Upper lobe of right lung (tissue), 1 donor: ENCODE measurements around the gene GPR62. TPM values are rescaled to one million over a fixed set of nuclear protein-coding genes. Genes with fewer than 3 reads are reported as not detected.

Experiments
- ATAC-seq: fragments of 200-7000 bp; cut with Tn5 transposase; one replicate; pipeline ENCODE4 v1.9.1; 2020; ENCODE audit warnings: mild to moderate bottlenecking, moderate library complexity
- DNase-seq: peaks from one replicate; pipeline ENCODE4 v3.0.0-alpha.2; 2020
- H3K27ac ChIP-seq: fragments of 200-600 bp; one replicate; pipeline ENCODE4 v1.8.0; 2022
- H3K27me3 ChIP-seq: fragments of 200-600 bp; one replicate; pipeline ENCODE4 v1.8.0; 2022; ENCODE audit warnings: mild to moderate bottlenecking
- H3K36me3 ChIP-seq: fragments of 200-600 bp; one replicate; pipeline ENCODE4 v1.8.0; 2022
- H3K4me1 ChIP-seq: fragments of 200-600 bp; one replicate; pipeline ENCODE4 v1.8.0; 2022
- H3K4me3 ChIP-seq: fragments of 200-600 bp; one replicate; pipeline ENCODE4 v1.8.0; 2022; ENCODE audit warnings: mild to moderate bottlenecking
- H3K9me3 ChIP-seq: fragments of 200-600 bp; one replicate; pipeline ENCODE4 v1.8.0; 2022
- intact Hi-C: fragments of 100-400 bp; cut with DNase I; formaldehyde crosslinking; loops from one replicate; pipeline ENCODE4 v1.11.0; 2022
- total RNA-seq: library from RNA; stranded (reverse); fragmentation: NEBNext Ultra II Directional; extraction: Animal tissue kit (Norgen Biotek cat#: 25700); gene quantifications from one replicate; pipeline ENCODE4 v1.2.1, GENCODE V29; 2021
- TF ChIP-seq, protein P1 (sequence below): fragments of 200-600 bp; IDR thresholded peaks from one replicate; pipeline ENCODE4 v1.8.0; 2022; ENCODE audit warnings: antibody characterized with exemption
- donor health status: DM: no; HTN: yes; CAD: no; lungs with severe emphysema.

Gene GPR62
- total RNA-seq, 1 donor from 2014 or later: not detected

DNA sequence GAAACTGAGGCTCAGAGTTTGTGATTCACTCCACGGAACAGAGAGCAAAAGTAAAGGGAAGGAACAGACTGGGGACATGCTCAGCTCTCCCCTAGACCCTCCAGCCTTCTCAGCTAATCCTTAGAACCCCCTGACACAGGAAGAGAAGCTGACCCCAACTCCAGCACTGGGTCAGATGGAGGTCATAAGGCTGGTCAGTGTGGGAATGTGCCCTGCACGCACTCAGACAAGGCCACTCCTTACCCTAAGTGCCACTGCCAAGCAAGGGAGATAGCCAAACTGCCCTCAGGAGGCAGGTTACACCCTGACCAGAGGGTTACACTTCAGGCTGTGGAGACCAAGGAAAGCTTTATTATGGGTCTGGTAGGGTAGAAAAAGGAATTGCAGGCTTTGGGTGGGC, 39.3 kb downstream of the GPR62 start:
- no peak for DNase-seq
- intact Hi-C loops: no loop called here
- Histone ChIP-seq H3K4me3 (peak overlapping the region; percentile 92), H3K27me3 (no peaks in the 10 kb centered on the region), H3K27ac (peak overlapping the region; percentile 91), H3K4me1 (peaks cover 11% of the 10 kb centered on the region), H3K36me3 (peaks cover 39% of the 10 kb centered on the region), H3K9me3 (no peaks in the 10 kb centered on the region)
- ATAC-seq: no peak
- TF ChIP-seq, protein P1, sequence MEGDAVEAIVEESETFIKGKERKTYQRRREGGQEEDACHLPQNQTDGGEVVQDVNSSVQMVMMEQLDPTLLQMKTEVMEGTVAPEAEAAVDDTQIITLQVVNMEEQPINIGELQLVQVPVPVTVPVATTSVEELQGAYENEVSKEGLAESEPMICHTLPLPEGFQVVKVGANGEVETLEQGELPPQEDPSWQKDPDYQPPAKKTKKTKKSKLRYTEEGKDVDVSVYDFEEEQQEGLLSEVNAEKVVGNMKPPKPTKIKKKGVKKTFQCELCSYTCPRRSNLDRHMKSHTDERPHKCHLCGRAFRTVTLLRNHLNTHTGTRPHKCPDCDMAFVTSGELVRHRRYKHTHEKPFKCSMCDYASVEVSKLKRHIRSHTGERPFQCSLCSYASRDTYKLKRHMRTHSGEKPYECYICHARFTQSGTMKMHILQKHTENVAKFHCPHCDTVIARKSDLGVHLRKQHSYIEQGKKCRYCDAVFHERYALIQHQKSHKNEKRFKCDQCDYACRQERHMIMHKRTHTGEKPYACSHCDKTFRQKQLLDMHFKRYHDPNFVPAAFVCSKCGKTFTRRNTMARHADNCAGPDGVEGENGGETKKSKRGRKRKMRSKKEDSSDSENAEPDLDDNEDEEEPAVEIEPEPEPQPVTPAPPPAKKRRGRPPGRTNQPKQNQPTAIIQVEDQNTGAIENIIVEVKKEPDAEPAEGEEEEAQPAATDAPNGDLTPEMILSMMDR: no peak

- no peaks in the 10 kb centered on the region for H3K27me3 ChIP-seq
- ATAC-seq (peak; percentile 97), DNase-seq (peak; percentile 94)
- no peaks in the 10 kb centered on the region for H3K9me3 ChIP-seq
- peaks cover 39% of the 10 kb centered on the region for H3K36me3 ChIP-seq
- H3K4me3 ChIP-seq: peak within 1 kb of the TSS; percentile 92
- intact Hi-C loops: no loop called here
- peak within 1 kb of the TSS; percentile 91 for H3K27ac ChIP-seq
- TF ChIP-seq, protein P1: peak; percentile 15
- peaks cover 11% of the 10 kb centered on the region for H3K4me1 ChIP-seq
These were observed 40.4 kb downstream of the GPR62 start, which contains the start of gene RPL29 for GRCh38 chr3:51995346-51996163. TSS of gene RPL29 (minus strand) at chr3:51995895. CDS start at chr3:51995461, 434 bp downstream.

DNA sequence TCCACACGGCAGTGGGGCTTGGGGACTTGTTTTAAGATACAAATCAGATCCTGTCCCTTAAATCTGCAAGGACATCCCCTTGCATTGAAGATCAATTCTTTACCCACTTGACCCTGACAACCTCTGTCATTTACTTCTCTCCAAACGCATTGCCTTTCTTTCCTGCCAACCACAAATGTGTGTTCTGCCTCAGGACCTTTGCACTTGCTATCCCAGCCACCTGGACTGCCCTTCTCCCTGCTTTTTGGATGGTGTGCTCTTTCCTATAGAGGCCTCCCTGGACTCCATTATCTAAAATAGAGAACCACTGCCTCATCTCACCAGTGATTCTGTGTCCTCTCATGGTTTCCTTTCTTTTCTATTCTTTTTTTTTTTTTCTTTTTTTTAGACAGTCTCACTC, 42.0 kb downstream of the GPR62 start:
- TF ChIP-seq, protein P1: no peak
- no peak overlapping the region for H3K4me3 ChIP-seq
- H3K27ac ChIP-seq: no peak overlapping the region
- H3K36me3 ChIP-seq: peaks cover 30% of the 10 kb centered on the region
- H3K27me3 ChIP-seq: no peaks in the 10 kb centered on the region
- H3K9me3 ChIP-seq: no peaks in the 10 kb centered on the region
- no peak for DNase-seq
- intact Hi-C loops: no loop called here
- no peak for ATAC-seq
- peaks cover 11% of the 10 kb centered on the region for H3K4me1 ChIP-seq

GRCh38 chr3:51997935-51998596, 42.9 kb downstream of the GPR62 start:
- peaks cover 11% of the 10 kb centered on the region for H3K4me1 ChIP-seq
- intact Hi-C loops: no loop called here
- no peaks in the 10 kb centered on the region for H3K27me3 ChIP-seq
- DNase-seq (no peak), ATAC-seq (peak; percentile 2)
- peaks cover 21% of the 10 kb centered on the region for H3K36me3 ChIP-seq
- TF ChIP-seq, protein P1: no peak
- H3K27ac ChIP-seq: no peak overlapping the region
- no peak overlapping the region for H3K4me3 ChIP-seq
- no peaks in the 10 kb centered on the region for H3K9me3 ChIP-seq

GRCh38 chr3:51998774-51999173, 43.6 kb downstream of the GPR62 start:
- DNase-seq: no peak
- intact Hi-C loops: no loop called here
- TF ChIP-seq, protein P1: no peak
- Histone ChIP-seq H3K4me3 (no peak overlapping the region), H3K9me3 (no peaks in the 10 kb centered on the region), H3K36me3 (peaks cover 14% of the 10 kb centered on the region), H3K27me3 (no peaks in the 10 kb centered on the region), H3K4me1 (peaks cover 11% of the 10 kb centered on the region), H3K27ac (no peak overlapping the region)
- ATAC-seq: no peak
